ENCODE results near the gene NR3C1.

GRCh38 chr5:143304836-143305475, 98.5 kb downstream of the NR3C1 start:
- TF ChIP-seq CTCF (IDR thresholded peaks at IDR 0.05) (no peak), ZFX (IDR thresholded peaks at IDR 0.05; ENCODE audit: borderline replicate concordance) (no peak)

Data from 22Rv1 (cell line).